ENCODE measurements around the gene WWTR1. TPM values are rescaled to one million over a fixed set of nuclear protein-coding genes. Genes with fewer than 3 reads are reported as not detected.
A peak's percentile ranks its signal among the peaks of the same experiment; 100 is the strongest.

Gene WWTR1
- total RNA-seq, 1 experiment from 2014 or later, result 24.4 TPM

DNA sequence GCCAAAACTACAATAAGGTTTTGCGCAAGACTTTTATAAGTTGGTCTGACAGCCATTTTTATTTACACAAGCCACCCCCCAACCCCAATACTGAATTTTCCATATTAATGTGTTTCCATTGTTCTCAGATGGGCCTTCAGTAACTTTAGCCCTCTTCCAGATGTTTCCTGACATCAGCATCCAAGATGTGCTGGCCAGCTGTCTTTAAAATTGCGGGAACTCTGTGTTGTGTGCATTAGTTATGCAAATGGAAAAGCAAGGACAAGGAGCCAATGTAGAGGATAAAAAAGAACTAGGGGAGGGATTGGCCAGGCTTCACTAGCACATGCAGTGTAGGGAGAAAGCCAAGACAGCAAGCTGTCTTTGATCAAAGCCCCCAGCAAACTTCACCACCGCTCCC, 49.1 kb upstream of the WWTR1 start:
- no peaks in the 10 kb centered on the region for H3K9me3 Mint-ChIP-seq
- H2BK12ac ChIP-seq (ENCODE audit: insufficient read length, low read depth, low read length), result no peak overlapping the region
- no peaks in the 10 kb centered on the region for H3K9me3 ChIP-seq (ENCODE audit: control insufficient read depth, low read depth, low read length)
- no peaks in the 10 kb centered on the region for H3K27me3 ChIP-seq (ENCODE audit: insufficient read depth, low read length)
- no peak overlapping the region for H3K56ac ChIP-seq (ENCODE audit: insufficient read length, low read depth, low read length)
- H3K36me3 Mint-ChIP-seq (ENCODE audit: insufficient read depth in 1 of 3, low read depth in 3 of 3), result no peaks in the 10 kb centered on the region
- H2AK5ac ChIP-seq (ENCODE audit: insufficient read length, low read length), result no peak overlapping the region
- H3K27me3 Mint-ChIP-seq (ENCODE audit: low read depth), result no peaks in the 10 kb centered on the region; the same call in 1 of the 2 replicates
- H3T11ph ChIP-seq (ENCODE audit: low read length), result no peak overlapping the region
- H2BK20ac ChIP-seq (ENCODE audit: low read depth, low read length, poor library complexity, severe bottlenecking), result no peak overlapping the region
- H2BK5ac ChIP-seq (ENCODE audit: insufficient read length, low read length), result no peak overlapping the region
- H3K4me1 Mint-ChIP-seq, result peaks cover 13 to 19% of the 10 kb centered on the region in 2 experiments
- no peak overlapping the region for H3K4ac ChIP-seq (ENCODE audit: low read depth, low read length)
- no peak overlapping the region for H3K27ac ChIP-seq (ENCODE audit: insufficient read length, low read depth, low read length)
- H4K91ac ChIP-seq (ENCODE audit: insufficient read length, low read depth, low read length), result no peak overlapping the region
- no peak overlapping the region for H3K9ac ChIP-seq (ENCODE audit: extremely low read depth, insufficient read length, low read length)
- H4K8ac ChIP-seq (replicated peaks; ENCODE audit: insufficient read length, low read depth, low read length), result no peak overlapping the region
- H3K4me3 Mint-ChIP-seq, result no peak overlapping the region
- H3K4me2 ChIP-seq (ENCODE audit: insufficient read depth, insufficient read length, low read length), result no peak overlapping the region
- no peaks in the 10 kb centered on the region for H3K79me2 ChIP-seq (ENCODE audit: insufficient read depth, low read length)
- no peaks in the 10 kb centered on the region for H3K23me2 ChIP-seq (ENCODE audit: insufficient read length, low read depth, low read length, poor library complexity, severe bottlenecking)
- no peak overlapping the region for H3K23ac ChIP-seq (ENCODE audit: insufficient read length, low read depth, low read length)
- H3K27ac Mint-ChIP-seq, result peak overlapping the region in 1 of 3 experiments; percentile 10; a peak in 1 of 7 replicates
- peak; percentile 37 for DNase-seq
- 0 out of 2 replicates have a peak, but pooled peaks cover 2% of the 10 kb centered on the region for H3K4me1 ChIP-seq (ENCODE audit: insufficient read depth, low read length)
- H2BK15ac ChIP-seq (ENCODE audit: low read depth, low read length), result no peak overlapping the region
- H2BK120ac ChIP-seq (ENCODE audit: low read depth, low read length, poor library complexity, severe bottlenecking), result no peak overlapping the region
- no peak overlapping the region for H4K5ac ChIP-seq (ENCODE audit: insufficient read length, low read depth, low read length)
- no peak overlapping the region for H3K14ac ChIP-seq (ENCODE audit: insufficient read depth, low read length)
- no peak overlapping the region for H3K18ac ChIP-seq (ENCODE audit: insufficient read length, low read depth, low read length)
- no peak overlapping the region for H2AFZ ChIP-seq (ENCODE audit: low read length)
- no peaks in the 10 kb centered on the region for H4K20me1 ChIP-seq (ENCODE audit: control insufficient read depth, insufficient read depth, insufficient read length)
- TF ChIP-seq, protein P1, sequence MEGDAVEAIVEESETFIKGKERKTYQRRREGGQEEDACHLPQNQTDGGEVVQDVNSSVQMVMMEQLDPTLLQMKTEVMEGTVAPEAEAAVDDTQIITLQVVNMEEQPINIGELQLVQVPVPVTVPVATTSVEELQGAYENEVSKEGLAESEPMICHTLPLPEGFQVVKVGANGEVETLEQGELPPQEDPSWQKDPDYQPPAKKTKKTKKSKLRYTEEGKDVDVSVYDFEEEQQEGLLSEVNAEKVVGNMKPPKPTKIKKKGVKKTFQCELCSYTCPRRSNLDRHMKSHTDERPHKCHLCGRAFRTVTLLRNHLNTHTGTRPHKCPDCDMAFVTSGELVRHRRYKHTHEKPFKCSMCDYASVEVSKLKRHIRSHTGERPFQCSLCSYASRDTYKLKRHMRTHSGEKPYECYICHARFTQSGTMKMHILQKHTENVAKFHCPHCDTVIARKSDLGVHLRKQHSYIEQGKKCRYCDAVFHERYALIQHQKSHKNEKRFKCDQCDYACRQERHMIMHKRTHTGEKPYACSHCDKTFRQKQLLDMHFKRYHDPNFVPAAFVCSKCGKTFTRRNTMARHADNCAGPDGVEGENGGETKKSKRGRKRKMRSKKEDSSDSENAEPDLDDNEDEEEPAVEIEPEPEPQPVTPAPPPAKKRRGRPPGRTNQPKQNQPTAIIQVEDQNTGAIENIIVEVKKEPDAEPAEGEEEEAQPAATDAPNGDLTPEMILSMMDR (conservative IDR thresholded peaks at IDR 0.05), result no peak
- WGBS (ENCODE audit: extremely low coverage, insufficient read length, low lambda C conversion rate), result no CpG with 5 or more reads among the region's 3 CpGs
- no peaks in the 10 kb centered on the region for H3K79me1 ChIP-seq (ENCODE audit: insufficient read depth, low read depth, low read length, poor library complexity, severe bottlenecking)
